Loucy (cell line): ENCODE data around the gene TMEM256.

Experiments
- H2AFZ ChIP-seq: fragments of 200-600 bp; sonication (generic); 2 replicates; pipeline ENCODE4 v1.6.0; 2016; ENCODE audit warnings: antibody characterized with exemption, mild to moderate bottlenecking, low read length, moderate library complexity
- H3F3A ChIP-seq: fragments of 200-600 bp; 2 replicates; pipeline ENCODE4 v1.6.0; 2016; ENCODE audit warnings: antibody characterized with exemption, low read depth, mild to moderate bottlenecking
- H3K27me3 ChIP-seq: fragments of 200-600 bp; sonication (generic); 2 replicates; pipeline ENCODE4 v1.6.1; 2014; ENCODE audit warnings: low read length, mild to moderate bottlenecking; ENCODE audit not compliant: insufficient read depth, poor library complexity, severe bottlenecking
- H3K36me3 ChIP-seq: fragments of 200-600 bp; sonication (generic); 2 replicates; pipeline ENCODE4 v1.6.1; 2016; ENCODE audit warnings: low read length; ENCODE audit not compliant: insufficient read depth
- H3K4me1 ChIP-seq: fragments of 200-600 bp; sonication (generic); 2 replicates; pipeline ENCODE4 v1.5.1; 2014; ENCODE audit warnings: low read length, mild to moderate bottlenecking; ENCODE audit not compliant: insufficient read depth, poor library complexity, severe bottlenecking
- H3K4me2 ChIP-seq: fragments of 200-600 bp; sonication (generic); 2 replicates; pipeline ENCODE4 v1.6.0; 2014; ENCODE audit warnings: antibody characterized with exemption, low read length, low read depth, mild to moderate bottlenecking; ENCODE audit not compliant: poor library complexity, severe bottlenecking
- H3K4me3 ChIP-seq: fragments of 200-600 bp; sonication (generic); 2 replicates; pipeline ENCODE4 v1.5.1; 2014; ENCODE audit warnings: low read length, mild to moderate bottlenecking, mixed read lengths; ENCODE audit not compliant: poor library complexity, severe bottlenecking
- H3K79me2 ChIP-seq: fragments of 200-600 bp; sonication (generic); 2 replicates; pipeline ENCODE4 v1.6.1; 2014; ENCODE audit warnings: low read length; ENCODE audit not compliant: insufficient read depth
- H3K9ac ChIP-seq: fragments of 200-600 bp; sonication (generic); 2 replicates; pipeline ENCODE4 v1.6.0; 2014; ENCODE audit warnings: mild to moderate bottlenecking, low read depth, low read length, moderate library complexity; ENCODE audit not compliant: poor library complexity, severe bottlenecking
- H3K9me2 ChIP-seq: fragments of 200-600 bp; sonication (generic); replicated peaks from 2 replicates; pipeline ENCODE4 v1.6.1; 2016; ENCODE audit warnings: low read depth, low read length, mixed read lengths
- H3K9me3 ChIP-seq: fragments of 200-600 bp; sonication (generic); 2 replicates; pipeline ENCODE4 v1.6.1; 2014; ENCODE audit warnings: mild to moderate bottlenecking, antibody characterized with exemption, low read length, low read depth; ENCODE audit not compliant: insufficient read depth
- H4K20me1 ChIP-seq: fragments of 200-600 bp; sonication (generic); 2 replicates; pipeline ENCODE4 v1.6.0; 2014; ENCODE audit warnings: antibody characterized with exemption, low read length, mild to moderate bottlenecking; ENCODE audit not compliant: insufficient read depth, poor library complexity, severe bottlenecking
- EZH2phosphoT487 ChIP-seq: fragments of 200-600 bp; IDR thresholded peaks from 2 replicates; pipeline ENCODE4 v1.6.1; 2018; ENCODE audit warnings: antibody characterized with exemption, mild to moderate bottlenecking, moderate library complexity, borderline replicate concordance
- TF ChIP-seq, protein P1 (sequence below): fragments of 200-600 bp; sonication (generic); conservative IDR thresholded peaks from 2 replicates; pipeline ENCODE4 v1.5.1; 2014; ENCODE audit warnings: mild to moderate bottlenecking, antibody characterized with exemption, low read length

Gene TMEM256

DNA sequence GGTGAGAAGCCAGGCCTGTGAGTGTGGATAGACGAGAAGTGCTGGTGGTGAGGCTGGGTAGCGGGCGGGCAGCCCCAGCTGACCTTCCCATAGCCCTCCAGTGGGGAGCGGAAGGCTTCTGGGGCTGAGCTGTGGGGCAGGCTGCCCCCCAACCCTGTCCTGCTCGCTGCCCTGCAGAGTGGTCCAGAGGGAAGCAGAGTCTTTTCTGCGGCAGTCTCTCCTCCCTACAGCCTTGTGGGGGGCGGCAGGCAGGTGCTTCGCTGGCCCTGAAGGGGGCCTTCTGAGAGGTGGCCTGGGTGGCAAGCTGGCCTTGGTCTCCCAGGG, 7.5 kb upstream of the TMEM256 start:
- no peaks in the 10 kb centered on the region for H3K79me2 ChIP-seq
- H3K4me2 ChIP-seq, result no peak overlapping the region
- TF ChIP-seq, protein P1, sequence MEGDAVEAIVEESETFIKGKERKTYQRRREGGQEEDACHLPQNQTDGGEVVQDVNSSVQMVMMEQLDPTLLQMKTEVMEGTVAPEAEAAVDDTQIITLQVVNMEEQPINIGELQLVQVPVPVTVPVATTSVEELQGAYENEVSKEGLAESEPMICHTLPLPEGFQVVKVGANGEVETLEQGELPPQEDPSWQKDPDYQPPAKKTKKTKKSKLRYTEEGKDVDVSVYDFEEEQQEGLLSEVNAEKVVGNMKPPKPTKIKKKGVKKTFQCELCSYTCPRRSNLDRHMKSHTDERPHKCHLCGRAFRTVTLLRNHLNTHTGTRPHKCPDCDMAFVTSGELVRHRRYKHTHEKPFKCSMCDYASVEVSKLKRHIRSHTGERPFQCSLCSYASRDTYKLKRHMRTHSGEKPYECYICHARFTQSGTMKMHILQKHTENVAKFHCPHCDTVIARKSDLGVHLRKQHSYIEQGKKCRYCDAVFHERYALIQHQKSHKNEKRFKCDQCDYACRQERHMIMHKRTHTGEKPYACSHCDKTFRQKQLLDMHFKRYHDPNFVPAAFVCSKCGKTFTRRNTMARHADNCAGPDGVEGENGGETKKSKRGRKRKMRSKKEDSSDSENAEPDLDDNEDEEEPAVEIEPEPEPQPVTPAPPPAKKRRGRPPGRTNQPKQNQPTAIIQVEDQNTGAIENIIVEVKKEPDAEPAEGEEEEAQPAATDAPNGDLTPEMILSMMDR, result no peak
- no peak for TF ChIP-seq EZH2phosphoT487
- H2AFZ ChIP-seq, result no peak overlapping the region
- no peaks in the 10 kb centered on the region for H3F3A ChIP-seq
- H3K9me2 ChIP-seq, result no peaks in the 10 kb centered on the region
- H3K36me3 ChIP-seq, result no peaks in the 10 kb centered on the region
- no peaks in the 10 kb centered on the region for H3K4me1 ChIP-seq
- no peak overlapping the region for H3K4me3 ChIP-seq
- H3K27me3 ChIP-seq, result no peaks in the 10 kb centered on the region
- H4K20me1 ChIP-seq, result no peaks in the 10 kb centered on the region
- no peaks in the 10 kb centered on the region for H3K9me3 ChIP-seq
- no peak overlapping the region for H3K9ac ChIP-seq

DNA sequence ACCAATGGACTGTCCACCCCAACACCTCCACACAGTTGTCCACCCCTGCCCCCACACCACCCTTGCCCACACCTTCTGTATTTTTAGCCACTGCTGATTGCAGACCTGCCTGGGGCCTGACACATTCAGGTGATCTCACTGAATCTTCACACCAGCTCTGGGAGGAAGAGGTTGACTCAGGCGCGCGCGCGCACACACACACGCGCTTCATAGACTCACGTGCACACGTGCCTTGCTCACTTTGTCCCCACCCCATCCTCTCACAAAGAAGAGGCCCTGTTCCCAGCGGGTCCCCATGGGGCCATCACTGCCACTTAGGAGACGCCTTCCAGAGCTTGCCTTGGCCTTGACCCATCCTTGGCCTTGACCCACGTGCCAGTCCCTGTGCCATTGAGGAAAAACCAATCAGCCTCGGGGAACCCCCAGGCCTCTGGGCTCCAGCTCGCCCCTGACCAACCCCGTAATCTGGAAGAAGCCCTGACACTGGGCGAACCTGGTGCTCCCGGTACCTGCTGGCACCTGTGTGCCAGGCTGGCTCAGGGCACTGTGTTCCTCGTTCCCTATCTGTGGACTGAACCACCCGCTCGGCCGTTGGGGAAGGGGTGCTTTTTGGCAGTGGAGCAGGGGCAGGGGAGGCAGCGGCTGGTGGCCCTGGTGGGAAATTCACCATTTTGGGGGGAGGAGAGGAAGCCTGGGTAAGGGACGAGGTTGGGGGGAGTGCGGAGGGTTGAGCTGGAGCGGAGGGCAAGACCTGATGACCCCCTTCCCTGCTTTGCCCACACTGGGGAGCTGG, 6.9 kb upstream of the TMEM256 start:
- Histone ChIP-seq H3K79me2 (no peaks in the 10 kb centered on the region), H3K36me3 (no peaks in the 10 kb centered on the region), H3K4me2 (no peak overlapping the region), H3K27me3 (no peaks in the 10 kb centered on the region), H3K9ac (no peak overlapping the region), H4K20me1 (peaks cover under 1% of the 10 kb centered on the region), H3K4me3 (no peak overlapping the region), H3K9me2 (no peaks in the 10 kb centered on the region), H3F3A (no peaks in the 10 kb centered on the region), H2AFZ (no peak overlapping the region), H3K4me1 (peaks cover 2% of the 10 kb centered on the region), H3K9me3 (no peaks in the 10 kb centered on the region)
- TF ChIP-seq EZH2phosphoT487, result no peak
- TF ChIP-seq, protein P1, result no peak

DNA sequence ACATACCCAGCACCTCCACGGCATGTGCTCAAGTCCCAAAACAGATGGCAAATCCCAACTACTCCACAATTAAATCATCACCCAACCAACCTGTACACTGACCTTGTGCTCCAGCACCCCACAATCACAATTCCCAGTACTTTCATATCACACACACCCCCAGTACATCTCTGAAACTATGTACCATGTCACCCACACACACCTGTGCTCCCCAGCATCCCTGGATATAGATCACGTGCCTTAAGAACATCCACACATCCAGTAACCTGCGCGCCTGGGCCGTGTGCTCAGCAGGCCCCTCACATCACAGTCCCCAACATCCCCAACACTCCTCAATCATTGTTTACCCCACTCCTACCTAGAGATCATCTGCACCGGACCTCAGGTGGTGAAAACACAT, 5.8 kb upstream of the TMEM256 start:
- no peaks in the 10 kb centered on the region for H3K36me3 ChIP-seq
- no peaks in the 10 kb centered on the region for H3K9me2 ChIP-seq
- no peaks in the 10 kb centered on the region for H3K27me3 ChIP-seq
- H4K20me1 ChIP-seq, result peaks cover 3% of the 10 kb centered on the region
- H3K9ac ChIP-seq, result no peak overlapping the region
- no peaks in the 10 kb centered on the region for H3K9me3 ChIP-seq
- H3K79me2 ChIP-seq, result no peaks in the 10 kb centered on the region
- no peak for TF ChIP-seq EZH2phosphoT487
- no peak overlapping the region for H3K4me2 ChIP-seq
- no peak overlapping the region for H3K4me3 ChIP-seq
- H2AFZ ChIP-seq, result no peak overlapping the region
- no peaks in the 10 kb centered on the region for H3F3A ChIP-seq
- H3K4me1 ChIP-seq, result peaks cover 11% of the 10 kb centered on the region

DNA sequence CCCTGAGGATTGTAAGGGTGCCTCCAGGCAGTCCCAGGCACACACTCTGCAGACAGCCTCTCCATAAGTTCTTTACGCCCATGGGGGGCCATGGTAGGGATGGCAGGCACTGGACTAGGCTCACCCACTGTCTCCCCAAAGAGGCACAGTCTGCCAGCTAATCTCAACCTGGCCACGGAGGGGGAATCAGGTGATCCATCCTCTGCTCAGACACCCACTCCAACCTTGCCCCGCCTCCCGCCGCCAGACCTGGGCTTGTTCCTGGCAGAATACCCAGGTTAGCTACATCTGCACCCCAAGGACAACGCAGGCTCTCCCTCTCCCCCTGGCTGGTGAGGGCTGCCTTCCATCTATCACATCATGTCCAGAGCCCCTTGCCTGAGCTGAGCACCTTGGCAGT, 5.0 kb upstream of the TMEM256 start:
- peaks cover 3% of the 10 kb centered on the region for H4K20me1 ChIP-seq
- no peaks in the 10 kb centered on the region for H3K79me2 ChIP-seq
- TF ChIP-seq EZH2phosphoT487, result no peak
- TF ChIP-seq, protein P1, result no peak
- H3F3A ChIP-seq, result no peaks in the 10 kb centered on the region
- no peak overlapping the region for H2AFZ ChIP-seq
- H3K9me3 ChIP-seq, result no peaks in the 10 kb centered on the region
- no peak overlapping the region for H3K4me2 ChIP-seq
- peaks cover 11% of the 10 kb centered on the region for H3K4me1 ChIP-seq
- no peak overlapping the region for H3K4me3 ChIP-seq
- H3K9me2 ChIP-seq, result no peaks in the 10 kb centered on the region
- H3K27me3 ChIP-seq, result no peaks in the 10 kb centered on the region
- H3K36me3 ChIP-seq, result no peaks in the 10 kb centered on the region
- H3K9ac ChIP-seq, result no peak overlapping the region
